HFFc6 (cell line): ENCODE measurements around the gene ALCAM. TPM values are rescaled to one million over a fixed set of nuclear protein-coding genes. Genes with fewer than 3 reads are reported as not detected.

Experiments used
- DNase-seq: peaks from one replicate; pipeline ENCODE4 v3.0.0-alpha.2; 2018
- H3K27ac Mint-ChIP-seq: 2 replicates; pipeline ENCODE4 v1.8.0; 2020; ENCODE audit warnings: mild to moderate bottlenecking, mixed read lengths
- H3K27me3 Mint-ChIP-seq: 2 replicates; pipeline ENCODE4 v1.8.0; 2021; ENCODE audit warnings: mild to moderate bottlenecking, moderate library complexity, mixed read lengths; ENCODE audit not compliant: insufficient read depth
- H3K36me3 Mint-ChIP-seq: 2 replicates; pipeline ENCODE4 v1.8.0; 2021; ENCODE audit warnings: low read depth, mixed read lengths
- H3K4me1 Mint-ChIP-seq: 2 replicates; pipeline ENCODE4 v1.8.0; 2020; ENCODE audit warnings: low read depth, mixed read lengths
- H3K4me3 Mint-ChIP-seq: 2 replicates; pipeline ENCODE4 v1.8.0; 2020; ENCODE audit warnings: mild to moderate bottlenecking, moderate library complexity, mixed read lengths
- H3K9me3 Mint-ChIP-seq: 2 replicates; pipeline ENCODE4 v1.8.0; 2020; ENCODE audit warnings: mild to moderate bottlenecking, mixed read lengths
- CTCF ChIP-seq: fragments of 200-600 bp; sonication (generic); IDR thresholded peaks from 2 replicates; pipeline ENCODE4 v1.5.0; 2021; ENCODE audit warnings: antibody characterized with exemption, mild to moderate bottlenecking
- total RNA-seq, 6 experiments: library from RNA; stranded (reverse); fragmentation: NEBNext Ultra II Directional; extraction: Animal tissue kit (Norgen Biotek cat#: 25700); gene quantifications; 2 replicates in 1 of 6; 3 replicates in 5 of 6; pipeline ENCODE4 v1.2.3, GENCODE V29; 2021

Gene ALCAM
- total RNA-seq, 6 experiments from 2014 or later: 307 to 420 (median 361) TPM

GRCh38 chr3:105327662-105328337 is 38.9 kb upstream of the ALCAM start:
- no peak for DNase-seq
- Mint-ChIP-seq H3K36me3 (no peaks in the 10 kb centered on the region; the same call in 1 of the 2 replicates), H3K4me1 (peaks cover 6% of the 10 kb centered on the region; the same call in 1 of the 2 replicates), H3K27me3 (no peaks in the 10 kb centered on the region), H3K4me3 (no peak overlapping the region), H3K27ac (no peak overlapping the region), H3K9me3 (no peaks in the 10 kb centered on the region; the same call in 1 of the 2 replicates)
- TF ChIP-seq CTCF: no peak

- no peak for TF ChIP-seq CTCF
- H3K36me3 Mint-ChIP-seq: peaks cover 5% of the 10 kb centered on the region; the same call in 1 of the 2 replicates
- no peak for DNase-seq
- H3K9me3 Mint-ChIP-seq: no peaks in the 10 kb centered on the region; the same call in none of the 2 replicates
- H3K27me3 Mint-ChIP-seq: no peaks in the 10 kb centered on the region
- peaks cover 6% of the 10 kb centered on the region; the same call in 1 of the 2 replicates for H3K4me1 Mint-ChIP-seq
- no peak overlapping the region for H3K4me3 Mint-ChIP-seq
- H3K27ac Mint-ChIP-seq: no peak overlapping the region
These were observed 38.4 kb upstream of the ALCAM start for GRCh38 chr3:105328338-105328730.

GRCh38 chr3:105332961-105333360 is 33.7 kb upstream of the ALCAM start:
- no peaks in the 10 kb centered on the region; the same call in none of the 2 replicates for H3K9me3 Mint-ChIP-seq
- TF ChIP-seq CTCF: no peak
- H3K4me3 Mint-ChIP-seq: no peak overlapping the region
- H3K36me3 Mint-ChIP-seq: peaks cover 5% of the 10 kb centered on the region; the same call in 1 of the 2 replicates
- H3K27me3 Mint-ChIP-seq: no peaks in the 10 kb centered on the region
- DNase-seq: no peak
- H3K27ac Mint-ChIP-seq: no peak overlapping the region
- H3K4me1 Mint-ChIP-seq: peaks cover 36% of the 10 kb centered on the region

GRCh38 chr3:105334138-105334882 is 32.4 kb upstream of the ALCAM start:
- DNase-seq: peak; percentile 49
- Mint-ChIP-seq H3K27me3 (no peaks in the 10 kb centered on the region), H3K4me3 (no peak overlapping the region), H3K36me3 (peaks cover 5% of the 10 kb centered on the region; the same call in 1 of the 2 replicates), H3K9me3 (no peaks in the 10 kb centered on the region; the same call in none of the 2 replicates), H3K4me1 (peaks cover 30% of the 10 kb centered on the region), H3K27ac (peak overlapping the region; percentile 81)
- no peak for TF ChIP-seq CTCF

GRCh38 chr3:105339946-105340345 is 26.8 kb upstream of the ALCAM start:
- no peak for DNase-seq
- Mint-ChIP-seq H3K27ac (no peak overlapping the region), H3K9me3 (no peaks in the 10 kb centered on the region), H3K4me1 (peaks cover 14% of the 10 kb centered on the region), H3K27me3 (no peaks in the 10 kb centered on the region), H3K4me3 (no peak overlapping the region), H3K36me3 (peaks cover 7% of the 10 kb centered on the region; the same call in 1 of the 2 replicates)
- no peak for TF ChIP-seq CTCF
